ENCODE data around the gene ZNF678.
"Not testable (repeated sequence)": the region's sequence is repeated elsewhere in the genome, so short reads cannot be mapped to it uniquely, and the experiment has no call there.

The ZNF678 gene

GRCh38 chr1:227607336-227607898 lies 44.1 kb downstream of the ZNF678 start:
- DNase-seq = no peak

GRCh38 chr1:227612658-227613057 lies 49.3 kb downstream of the ZNF678 start:
- DNase-seq = no peak

GRCh38 chr1:227613526-227613925 lies 50.2 kb downstream of the ZNF678 start:
- no peak for DNase-seq

- no peak for DNase-seq
Observed at GRCh38 chr1:227621211-227621610, 57.9 kb downstream of the ZNF678 start.

GRCh38 chr1:227622739-227623475 lies 59.6 kb downstream of the ZNF678 start:
- no peak for DNase-seq

GRCh38 chr1:227632325-227632724 lies 69.0 kb downstream of the ZNF678 start:
- no peak for DNase-seq

GRCh38 chr1:227635596-227635995 lies 72.2 kb downstream of the ZNF678 start:
- no peak for DNase-seq

- no peak for DNase-seq
Observed at GRCh38 chr1:227654431-227654830, 91.1 kb downstream of the ZNF678 start.

- no peak for DNase-seq
Observed at GRCh38 chr1:227654858-227655752, 91.7 kb downstream of the ZNF678 start.

- DNase-seq = no peak
Observed at GRCh38 chr1:227661495-227661894, 98.1 kb downstream of the ZNF678 start.

GRCh38 chr1:227662933-227663332 lies 99.6 kb downstream of the ZNF678 start:
- no peak for DNase-seq

- DNase-seq = no peak
Observed at GRCh38 chr1:227666286-227666685, 102.9 kb downstream of the ZNF678 start.

GRCh38 chr1:227673441-227673840 lies 110.1 kb downstream of the ZNF678 start:
- DNase-seq = no peak

GRCh38 chr1:227685807-227686206 lies 122.5 kb downstream of the ZNF678 start:
- no peak for DNase-seq

GRCh38 chr1:227697321-227697864 lies 134.0 kb downstream of the ZNF678 start:
- no peak for DNase-seq

GRCh38 chr1:227701631-227702030 lies 138.3 kb downstream of the ZNF678 start:
- DNase-seq = not testable (repeated sequence)

GRCh38 chr1:227707846-227708245 lies 144.5 kb downstream of the ZNF678 start:
- DNase-seq = no peak

- DNase-seq = no peak
Observed at GRCh38 chr1:227709451-227709850, 146.1 kb downstream of the ZNF678 start.

GRCh38 chr1:227710474-227710873 lies 147.1 kb downstream of the ZNF678 start:
- not testable (repeated sequence) for DNase-seq

GRCh38 chr1:227712648-227713047 lies 149.3 kb downstream of the ZNF678 start:
- no peak for DNase-seq

GRCh38 chr1:227718932-227719331 lies 155.6 kb downstream of the ZNF678 start:
- no peak for DNase-seq

- DNase-seq = no peak
Observed at GRCh38 chr1:227723474-227723873, 160.1 kb downstream of the ZNF678 start.

- no peak for DNase-seq
Observed at GRCh38 chr1:227725046-227725445, 161.7 kb downstream of the ZNF678 start.

All from COR-L47 (cell line).